KMS-11 (cell line): ENCODE measurements around the gene ATP13A5.

Source experiments
- H2AFZ ChIP-seq: fragments of 200-600 bp; sonication (generic); 2 replicates; pipeline ENCODE4 v1.6.1; 2016; ENCODE audit warnings: antibody characterized with exemption, mixed run types, low read depth
- H3K27ac ChIP-seq: fragments of 200-600 bp; sonication (generic); 2 replicates; pipeline ENCODE4 v1.6.1; 2016; ENCODE audit warnings: mild to moderate bottlenecking, mixed run types
- H3K27me3 ChIP-seq: fragments of 200-600 bp; sonication (generic); 2 replicates; pipeline ENCODE4 v1.6.1; 2017; ENCODE audit warnings: mild to moderate bottlenecking, low read depth, mixed run types, moderate library complexity; ENCODE audit not compliant: insufficient read depth
- H3K36me3 ChIP-seq: fragments of 200-600 bp; sonication (generic); 2 replicates; pipeline ENCODE4 v1.6.1; 2017; ENCODE audit warnings: mild to moderate bottlenecking, mixed run types; ENCODE audit not compliant: insufficient read depth
- H3K4me1 ChIP-seq: fragments of 200-600 bp; sonication (generic); 2 replicates; pipeline ENCODE4 v1.6.1; 2016; ENCODE audit warnings: mild to moderate bottlenecking, low read depth, mixed run types; ENCODE audit not compliant: poor library complexity, severe bottlenecking
- H3K4me2 ChIP-seq: fragments of 200-600 bp; sonication (generic); 2 replicates; pipeline ENCODE4 v1.7.0; 2016; ENCODE audit warnings: mild to moderate bottlenecking, mixed run types
- H3K4me3 ChIP-seq: fragments of 200-600 bp; sonication (generic); IDR thresholded peaks from 2 replicates; pipeline ENCODE4 v1.6.1; 2017; ENCODE audit warnings: low read depth, low read length, mixed read lengths; ENCODE audit not compliant: insufficient read depth
- H3K79me2 ChIP-seq: fragments of 200-600 bp; sonication (generic); 2 replicates; pipeline ENCODE4 v1.6.1; 2016; ENCODE audit warnings: low read depth, mixed run types; ENCODE audit not compliant: insufficient read depth
- H3K9ac ChIP-seq: fragments of 200-600 bp; sonication (generic); 2 replicates; pipeline ENCODE4 v1.6.1; 2016; ENCODE audit warnings: mild to moderate bottlenecking, mixed run types
- H4K20me1 ChIP-seq: fragments of 200-600 bp; sonication (generic); 2 replicates; pipeline ENCODE4 v1.6.1; 2016; ENCODE audit warnings: mild to moderate bottlenecking, mixed run types; ENCODE audit not compliant: insufficient read depth
- CTCF ChIP-seq: fragments of 200-600 bp; sonication (generic); conservative IDR thresholded peaks from 2 replicates; pipeline ENCODE4 v1.6.1; 2017; ENCODE audit warnings: low read depth, mild to moderate bottlenecking, antibody characterized with exemption, low read length, moderate library complexity, mixed read lengths

ATP13A5 gene

GRCh38 chr3:193305356-193305755 is 73.2 kb downstream of the ATP13A5 start:
- no peaks in the 10 kb centered on the region for H3K4me1 ChIP-seq
- H3K27ac ChIP-seq, result no peak overlapping the region
- no peaks in the 10 kb centered on the region for H3K27me3 ChIP-seq
- H3K4me2 ChIP-seq, result no peak overlapping the region
- TF ChIP-seq CTCF, result no peak
- H2AFZ ChIP-seq, result no peak overlapping the region
- no peaks in the 10 kb centered on the region for H4K20me1 ChIP-seq
- no peak overlapping the region for H3K9ac ChIP-seq
- no peaks in the 10 kb centered on the region for H3K36me3 ChIP-seq
- H3K4me3 ChIP-seq, result no peak overlapping the region
- no peaks in the 10 kb centered on the region for H3K79me2 ChIP-seq

GRCh38 chr3:193301433-193301832 is 77.1 kb downstream of the ATP13A5 start:
- Histone ChIP-seq H3K27me3 (no peaks in the 10 kb centered on the region), H3K4me2 (no peak overlapping the region), H3K4me1 (no peaks in the 10 kb centered on the region), H3K36me3 (no peaks in the 10 kb centered on the region), H2AFZ (no peak overlapping the region), H3K27ac (no peak overlapping the region), H4K20me1 (no peaks in the 10 kb centered on the region), H3K79me2 (no peaks in the 10 kb centered on the region), H3K9ac (no peak overlapping the region), H3K4me3 (no peak overlapping the region)
- no peak for TF ChIP-seq CTCF

DNA sequence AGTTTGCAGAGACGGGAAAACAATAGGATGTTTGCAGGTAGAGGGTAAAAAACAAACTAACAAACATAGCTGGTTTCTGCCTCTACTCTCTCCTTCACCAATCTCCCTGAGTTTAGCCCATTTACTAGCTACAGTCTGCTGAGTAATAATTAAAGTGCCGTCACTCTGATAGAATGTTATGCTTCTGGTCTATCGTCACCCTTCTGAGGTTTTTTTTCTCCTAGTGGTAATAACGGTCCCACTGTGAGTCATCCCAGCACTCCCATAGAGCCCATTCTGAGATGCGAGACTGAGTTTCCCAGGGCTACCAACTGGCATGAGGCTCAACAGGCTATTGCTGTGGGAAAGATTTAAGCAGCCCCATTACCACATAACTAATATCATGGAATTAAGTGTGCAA is 81.1 kb downstream of the ATP13A5 start:
- H3K4me2 ChIP-seq, result no peak overlapping the region
- H3K79me2 ChIP-seq, result no peaks in the 10 kb centered on the region
- no peaks in the 10 kb centered on the region for H3K27me3 ChIP-seq
- H3K27ac ChIP-seq, result no peak overlapping the region
- H3K9ac ChIP-seq, result no peak overlapping the region
- H3K36me3 ChIP-seq, result no peaks in the 10 kb centered on the region
- no peaks in the 10 kb centered on the region for H3K4me1 ChIP-seq
- H3K4me3 ChIP-seq, result no peak overlapping the region
- TF ChIP-seq CTCF, result no peak
- H2AFZ ChIP-seq, result no peak overlapping the region
- H4K20me1 ChIP-seq, result no peaks in the 10 kb centered on the region

DNA sequence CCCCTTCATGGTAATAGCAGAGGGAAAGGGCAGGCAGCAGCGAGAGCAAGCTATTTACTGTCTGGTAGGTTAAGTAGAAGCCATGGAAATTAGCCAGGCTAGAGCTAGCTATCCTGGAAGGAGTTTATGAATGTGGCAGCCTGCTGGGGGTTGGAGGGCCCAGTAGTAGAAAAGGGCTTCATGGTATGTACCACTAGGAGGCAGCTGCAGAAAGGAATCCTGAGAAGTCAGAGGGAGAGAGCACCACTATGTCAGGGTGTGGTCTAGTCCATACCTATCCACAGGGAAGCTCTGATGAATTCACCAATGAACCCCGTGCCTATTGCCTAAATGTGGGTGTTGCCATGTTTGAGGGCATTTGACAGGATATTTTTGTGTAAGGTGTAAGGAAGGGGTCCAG is 82.6 kb downstream of the ATP13A5 start:
- Histone ChIP-seq H3K4me1 (no peaks in the 10 kb centered on the region), H3K27ac (no peak overlapping the region), H3K27me3 (no peaks in the 10 kb centered on the region), H3K79me2 (no peaks in the 10 kb centered on the region), H3K4me3 (no peak overlapping the region), H3K36me3 (no peaks in the 10 kb centered on the region), H3K9ac (no peak overlapping the region), H4K20me1 (no peaks in the 10 kb centered on the region), H2AFZ (no peak overlapping the region), H3K4me2 (no peak overlapping the region)
- TF ChIP-seq CTCF, result no peak

DNA sequence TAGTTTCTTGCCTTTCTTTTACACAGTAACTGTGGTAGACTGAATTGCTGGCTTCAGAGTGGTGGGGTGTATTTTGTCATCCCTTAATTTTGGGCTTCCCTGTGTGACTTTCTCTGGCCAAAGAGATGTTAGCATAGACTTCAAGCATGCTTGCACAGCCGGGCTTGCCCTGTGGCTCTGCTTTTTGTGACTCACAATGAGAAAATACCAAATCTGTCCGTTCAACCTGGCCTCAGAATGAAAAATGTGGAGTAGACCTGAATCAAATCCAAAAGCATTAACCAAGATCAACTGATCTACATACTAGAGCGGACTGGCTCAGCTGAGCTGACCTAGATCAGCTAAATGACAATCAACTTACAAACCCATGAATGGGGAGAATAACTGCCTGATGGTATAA is 86.2 kb downstream of the ATP13A5 start:
- Histone ChIP-seq H3K4me3 (no peak overlapping the region), H3K36me3 (no peaks in the 10 kb centered on the region), H4K20me1 (no peaks in the 10 kb centered on the region), H3K4me2 (no peak overlapping the region), H3K27me3 (no peaks in the 10 kb centered on the region), H3K9ac (no peak overlapping the region), H3K4me1 (no peaks in the 10 kb centered on the region), H2AFZ (no peak overlapping the region), H3K27ac (no peak overlapping the region), H3K79me2 (no peaks in the 10 kb centered on the region)
- TF ChIP-seq CTCF, result no peak
